K562 (cell line): ENCODE data around the gene TXNRD2. TPM values are rescaled to one million over a fixed set of nuclear protein-coding genes. Genes with fewer than 3 reads are reported as not detected.
A peak's percentile ranks its signal among the peaks of the same experiment; 100 is the strongest.

Source experiments
- ATF6 ChIP-seq: sonication (generic); formaldehyde crosslinking; IDR thresholded peaks from 2 replicates; pipeline ENCODE4 v1.4.0; 2020; ENCODE audit warnings: mild to moderate bottlenecking, missing genetic modification reagents
- BCOR ChIP-seq: fragments of 450-650 bp; IDR thresholded peaks from 2 replicates; pipeline ENCODE4 v1.6.1; 2016
- DDX20 ChIP-seq: fragments of 450-650 bp; IDR thresholded peaks from 2 replicates; pipeline ENCODE4 v1.6.1; 2016; ENCODE audit warnings: missing genetic modification characterization, low read depth, mild to moderate bottlenecking, missing compliant biosample characterization, moderate library complexity
- DPF2 ChIP-seq: fragments of 450-650 bp; IDR thresholded peaks from 2 replicates; pipeline ENCODE4 v1.6.1; 2016
- E2F3 ChIP-seq: fragments of 250-450 bp; sonication (Bioruptor Pico); IDR thresholded peaks from 2 replicates; pipeline ENCODE4 v1.4.0; 2020; ENCODE audit warnings: mild to moderate bottlenecking
- FOXJ2 ChIP-seq: fragments of 200-800 bp; sonication (Bioruptor generic); IDR thresholded peaks from 2 replicates; pipeline ENCODE4 v1.6.1; 2016; ENCODE audit warnings: missing genetic modification characterization, missing compliant biosample characterization
- HLTF ChIP-seq: fragments of 450-650 bp; IDR thresholded peaks from 2 replicates; pipeline ENCODE4 v1.6.1; 2016
- IRF1 ChIP-seq: sonication (generic); formaldehyde crosslinking; IDR thresholded peaks from 2 replicates; pipeline ENCODE4 v1.8.0; 2022; ENCODE audit warnings: missing genetic modification reagents, mild to moderate bottlenecking, borderline replicate concordance
- MBD1 ChIP-seq: fragments of 250-450 bp; sonication (Bioruptor Pico); IDR thresholded peaks from 2 replicates; pipeline ENCODE4 v1.8.0; 2022; ENCODE audit warnings: inconsistent platforms
- POLR2AphosphoS2 ChIP-seq: IDR thresholded peaks from 2 replicates; pipeline ENCODE4 v1.6.1; 2012; ENCODE audit warnings: low read length, improper control_type of control experiment
- TRIM25 ChIP-seq: fragments of 450-650 bp; IDR thresholded peaks from 2 replicates; pipeline ENCODE4 v1.7.0; 2016; ENCODE audit warnings: borderline replicate concordance
- ZKSCAN3 ChIP-seq: fragments of 250-450 bp; sonication (Bioruptor Pico); IDR thresholded peaks from 2 replicates; pipeline ENCODE4 v1.4.0; 2020
- ZNF212 ChIP-seq: fragments of 450-650 bp; formaldehyde crosslinking; IDR thresholded peaks from 2 replicates; pipeline ENCODE4 v1.4.0; 2020; ENCODE audit warnings: mild to moderate bottlenecking
- ZNF217 ChIP-seq: sonication (generic); formaldehyde crosslinking; IDR thresholded peaks from 2 replicates; pipeline ENCODE4 v1.8.0; 2022; ENCODE audit warnings: mild to moderate bottlenecking, missing genetic modification reagents
- ZNF354B ChIP-seq: fragments of 250-450 bp; sonication (Bioruptor Pico); IDR thresholded peaks from 2 replicates; pipeline ENCODE4 v1.4.0; 2020
- ZNF583 ChIP-seq: fragments of 250-450 bp; sonication (Bioruptor Pico); IDR thresholded peaks from 2 replicates; pipeline ENCODE4 v1.4.0; 2020
- ZNF695 ChIP-seq: fragments of 450-650 bp; formaldehyde crosslinking; IDR thresholded peaks from 2 replicates; pipeline ENCODE4 v1.4.0; 2020; ENCODE audit warnings: mild to moderate bottlenecking, moderate library complexity
- ZNF717 ChIP-seq: fragments of 250-450 bp; sonication (Bioruptor Pico); IDR thresholded peaks from 2 replicates; pipeline ENCODE4 v1.5.0; 2021
- ZNF75A ChIP-seq: fragments of 450-650 bp; formaldehyde crosslinking; IDR thresholded peaks from 2 replicates; pipeline ENCODE4 v1.4.0; 2020; ENCODE audit warnings: mild to moderate bottlenecking
- polyA plus RNA-seq, 8 experiments: library from polyadenylated mRNA; depleted of rRNA in 4 of 8; stranded (reverse) in 5 of 8; unstranded in 3 of 8; fragments of >200 nt; fragmentation: Nextera tagmentation in 2 of 8; fragmentation: Illumina TruSeq in 1 of 8; extraction: Ambion mirVana in 2 of 8; extraction: Trizol in 1 of 8; gene quantifications; 2 replicates each; pipeline versions ENCODE4 v1.2.1 to v1.2.3, GENCODE V29; 2011 to 2014; ENCODE audit warnings: inconsistent platforms in 1 of 8, missing spikeins in 1 of 8
- total RNA-seq, 7 experiments: library from RNA; depleted of rRNA in 6 of 7; stranded (reverse); fragments of >200 nt in 6 of 7; fragmentation: Illumina TruSeq in 2 of 7; extraction: Trizol in 2 of 7; gene quantifications; 2 replicates each; pipeline versions ENCODE4 v1.2.1 to v1.2.3, GENCODE V29; 2011 to 2021; ENCODE audit warnings: low replicate concordance in 1 of 7

The TXNRD2 gene
- total and polyA plus RNA-seq, 9 of the 15 experiments (the other 6 are each of a cell fraction or from before 2014, with no cell fraction given), result 3.3 to 80.2 (median 49.4) TPM

GRCh38 chr22:19932367-19933206 lies 9.0 kb downstream of the TXNRD2 start (continued):
- TF ChIP-seq ZNF717, result no peak
- TF ChIP-seq DDX20, result no peak
- no peak for TF ChIP-seq ATF6 (CRISPR knock-in tag)
- TF ChIP-seq TRIM25, result no peak
- TF ChIP-seq ZNF75A (CRISPR knock-in tag), result no peak
- TF ChIP-seq ZNF217 (CRISPR knock-in tag), result no peak
- no peak for TF ChIP-seq FOXJ2 (tag)
- no peak for TF ChIP-seq HLTF
- TF ChIP-seq ZNF695 (CRISPR knock-in tag), result no peak
- TF ChIP-seq IRF1 (CRISPR knock-in tag), result no peak
- no peak for TF ChIP-seq BCOR
- TF ChIP-seq ZKSCAN3 (CRISPR knock-in tag), result 0 out of 2 replicates have a peak, but pooled peaks have one; percentile 19
- no peak for TF ChIP-seq ZNF212 (CRISPR knock-in tag)
- TF ChIP-seq POLR2AphosphoS2, result peak; percentile 70; the same call in 1 of the 2 replicates
- no peak for TF ChIP-seq ZNF354B (CRISPR knock-in tag)
- 0 out of 2 replicates have a peak, but pooled peaks have one; percentile 11 for TF ChIP-seq E2F3 (CRISPR knock-in tag)
- TF ChIP-seq DPF2, result no peak
- no peak for TF ChIP-seq ZNF583 (CRISPR knock-in tag)
- TF ChIP-seq MBD1 (CRISPR knock-in tag), result no peak
